ENCODE results near the gene SELENOW. TPM values are rescaled to one million over a fixed set of nuclear protein-coding genes. Genes with fewer than 3 reads are reported as not detected.

Gene SELENOW
- total RNA-seq, 4 donors from 2014 or later: 173 to 1,323 (median 512) TPM

GRCh38 chr19:47756953-47757608 lies 21.4 kb upstream of the SELENOW start:
- H3K27ac ChIP-seq: no peak overlapping the region
- H3K36me3 ChIP-seq: no peaks in the 10 kb centered on the region
- no peaks in the 10 kb centered on the region for H3K9me3 ChIP-seq
- DNase-seq: no peak
- intact Hi-C loops (cut with DNase I; ENCODE audit: low total_unique reads): no loop called here
- no peaks in the 10 kb centered on the region for H3K27me3 ChIP-seq
- TF ChIP-seq CTCF (IDR thresholded peaks at IDR 0.05) (no peak), POLR2A (IDR thresholded peaks at IDR 0.05) (no peak)
- H3K4me1 ChIP-seq: no peaks in the 10 kb centered on the region
- H3K4me3 ChIP-seq: no peak overlapping the region

- Histone ChIP-seq H3K9me3 (no peaks in the 10 kb centered on the region), H3K36me3 (no peaks in the 10 kb centered on the region), H3K27me3 (no peaks in the 10 kb centered on the region), H3K4me1 (no peaks in the 10 kb centered on the region), H3K27ac (no peak overlapping the region), H3K4me3 (no peak overlapping the region)
- intact Hi-C loops (cut with DNase I; ENCODE audit: low total_unique reads): no loop called here
- TF ChIP-seq POLR2A (IDR thresholded peaks at IDR 0.05) (no peak), CTCF (IDR thresholded peaks at IDR 0.05) (no peak)
- no peak for DNase-seq
Observed at GRCh38 chr19:47757617-47758442, 20.7 kb upstream of the SELENOW start.

- Histone ChIP-seq H3K4me3 (no peak overlapping the region), H3K36me3 (no peaks in the 10 kb centered on the region), H3K4me1 (no peaks in the 10 kb centered on the region), H3K27ac (no peak overlapping the region), H3K27me3 (no peaks in the 10 kb centered on the region), H3K9me3 (no peaks in the 10 kb centered on the region)
- TF ChIP-seq CTCF (IDR thresholded peaks at IDR 0.05) (no peak), POLR2A (IDR thresholded peaks at IDR 0.05) (no peak)
- intact Hi-C loops (cut with DNase I; ENCODE audit: low total_unique reads): no loop called here
- no peak for DNase-seq
Observed at GRCh38 chr19:47758443-47758804, 20.1 kb upstream of the SELENOW start.

GRCh38 chr19:47760632-47760999 lies 17.9 kb upstream of the SELENOW start:
- Histone ChIP-seq H3K27me3 (no peaks in the 10 kb centered on the region), H3K4me1 (no peaks in the 10 kb centered on the region), H3K4me3 (no peak overlapping the region), H3K9me3 (no peaks in the 10 kb centered on the region), H3K36me3 (no peaks in the 10 kb centered on the region), H3K27ac (no peak overlapping the region)
- intact Hi-C loops (cut with DNase I; ENCODE audit: low total_unique reads): no loop called here
- DNase-seq: no peak
- TF ChIP-seq POLR2A (IDR thresholded peaks at IDR 0.05): no peak
- no peak for TF ChIP-seq CTCF (IDR thresholded peaks at IDR 0.05)

GRCh38 chr19:47761566-47761965 lies 16.9 kb upstream of the SELENOW start:
- Histone ChIP-seq H3K27me3 (no peaks in the 10 kb centered on the region), H3K4me1 (no peaks in the 10 kb centered on the region), H3K9me3 (no peaks in the 10 kb centered on the region), H3K36me3 (no peaks in the 10 kb centered on the region), H3K27ac (no peak overlapping the region), H3K4me3 (no peak overlapping the region)
- DNase-seq: no peak
- intact Hi-C loops (cut with DNase I; ENCODE audit: low total_unique reads): no loop called here
- TF ChIP-seq CTCF (IDR thresholded peaks at IDR 0.05) (no peak), POLR2A (IDR thresholded peaks at IDR 0.05) (no peak)
